Measurements from ENCODE around the gene PITPNM3.

PITPNM3 gene

GRCh38 chr17:6525731-6526130 is 30.6 kb downstream of the PITPNM3 start:
- DNase-seq (ENCODE audit: low spot score), result no peak

DNA sequence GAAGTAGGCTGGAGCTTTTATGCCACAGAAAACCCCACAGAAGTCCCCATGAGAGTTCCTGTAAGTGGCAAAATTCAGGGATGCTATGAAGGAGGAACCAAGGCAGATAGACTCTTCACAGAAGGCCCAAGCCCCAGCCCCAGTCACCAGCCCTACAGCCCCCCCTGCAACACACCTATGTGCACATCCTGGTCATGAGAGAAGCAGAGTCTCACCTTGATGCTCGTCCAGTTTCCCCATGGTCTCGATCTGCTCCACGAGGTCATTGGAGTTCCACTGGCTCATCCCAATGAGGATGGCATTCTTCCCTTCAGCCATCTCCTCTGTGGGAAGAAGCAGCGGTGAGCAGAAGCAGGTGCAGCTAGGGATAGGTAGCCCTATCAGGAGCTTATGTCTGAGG is 31.2 kb downstream of the PITPNM3 start:
- no peak for DNase-seq (ENCODE audit: low spot score)

DNA sequence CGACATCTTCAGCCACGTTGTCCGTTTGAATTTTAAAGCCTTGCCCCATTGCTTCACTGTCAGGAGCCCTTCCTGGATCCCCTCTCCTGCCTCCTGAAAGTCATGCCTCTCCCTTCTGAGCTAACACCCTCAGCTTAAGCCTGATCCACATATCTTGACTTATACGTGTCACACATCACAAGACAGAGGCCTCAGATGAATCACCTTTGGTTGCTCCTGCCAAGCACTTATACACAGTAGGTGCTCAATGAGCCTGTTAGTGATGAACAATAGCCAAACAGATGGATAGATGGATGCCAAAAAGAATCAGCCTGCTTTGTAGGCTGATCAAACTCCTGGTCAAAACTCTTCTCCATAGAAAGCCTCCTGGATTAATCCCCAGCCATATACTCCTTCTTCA is 31.8 kb downstream of the PITPNM3 start:
- no peak for DNase-seq (ENCODE audit: low spot score)

GRCh38 chr17:6523809-6524355 is 32.5 kb downstream of the PITPNM3 start:
- DNase-seq (ENCODE audit: low spot score), result no peak

DNA sequence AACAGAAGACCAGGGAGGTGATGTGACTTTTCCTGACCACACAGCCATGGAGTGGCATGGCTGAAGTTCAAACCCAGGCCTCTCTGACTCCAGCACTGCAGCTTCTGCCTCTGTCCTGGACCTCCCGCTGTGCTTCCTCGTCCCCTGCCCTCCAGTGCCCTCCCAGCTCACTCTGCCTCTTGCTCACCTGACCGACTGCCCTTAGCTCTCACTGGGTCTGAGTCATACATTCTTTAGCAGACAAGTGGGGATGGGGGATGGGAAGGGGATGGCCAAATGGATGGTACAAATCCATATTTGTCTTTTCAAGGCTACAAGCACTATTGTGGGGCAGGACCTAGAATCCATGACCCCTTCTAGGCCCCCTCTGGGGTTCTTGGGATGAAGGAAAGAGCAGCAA is 33.0 kb downstream of the PITPNM3 start:
- DNase-seq (ENCODE audit: low spot score), result no peak

- no peak for DNase-seq (ENCODE audit: low spot score)
These were observed 34.8 kb downstream of the PITPNM3 start for GRCh38 chr17:6521586-6521985.

DNA sequence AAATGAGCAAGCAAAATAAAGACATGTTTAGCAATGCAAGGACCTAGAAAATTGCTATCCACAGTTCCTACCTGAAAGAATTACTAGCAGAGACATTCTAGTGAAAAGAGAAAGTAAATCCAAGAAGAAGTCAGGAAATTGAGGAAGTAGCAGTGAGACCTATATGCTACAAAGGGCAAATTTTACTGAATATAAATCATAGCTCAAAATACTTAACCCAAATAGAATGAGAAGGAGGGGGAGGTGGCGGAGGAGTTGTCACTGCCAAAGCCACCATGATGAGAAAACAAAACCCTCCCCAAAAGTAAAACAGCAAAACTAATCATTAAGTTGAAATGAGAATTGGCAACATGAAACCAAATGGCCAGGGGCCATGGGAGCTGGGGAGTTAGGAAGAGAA is 39.3 kb downstream of the PITPNM3 start:
- no peak for DNase-seq (ENCODE audit: low spot score)

GRCh38 chr17:6514371-6514770 is 42.0 kb downstream of the PITPNM3 start:
- DNase-seq (ENCODE audit: low spot score), result no peak

DNA sequence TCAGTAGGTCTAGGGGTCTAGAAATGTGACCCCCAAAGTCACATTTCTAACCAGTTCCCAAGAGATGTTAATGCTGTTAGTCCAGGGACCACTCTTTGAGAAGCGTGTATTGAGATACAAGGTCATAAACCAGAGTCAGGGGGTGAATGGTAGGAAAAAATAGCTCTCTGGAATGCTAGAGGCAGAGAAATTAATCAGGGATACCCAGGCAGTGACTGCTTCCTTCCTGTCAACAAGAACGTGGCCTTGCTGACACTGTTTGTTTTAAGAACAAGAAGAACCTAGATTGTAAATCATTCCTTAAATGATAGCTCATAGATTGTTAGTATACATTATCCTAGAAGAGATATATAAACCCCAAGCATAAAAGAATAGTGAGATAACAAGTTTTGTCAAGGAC is 43.8 kb downstream of the PITPNM3 start:
- DNase-seq (ENCODE audit: low spot score), result no peak

DNA sequence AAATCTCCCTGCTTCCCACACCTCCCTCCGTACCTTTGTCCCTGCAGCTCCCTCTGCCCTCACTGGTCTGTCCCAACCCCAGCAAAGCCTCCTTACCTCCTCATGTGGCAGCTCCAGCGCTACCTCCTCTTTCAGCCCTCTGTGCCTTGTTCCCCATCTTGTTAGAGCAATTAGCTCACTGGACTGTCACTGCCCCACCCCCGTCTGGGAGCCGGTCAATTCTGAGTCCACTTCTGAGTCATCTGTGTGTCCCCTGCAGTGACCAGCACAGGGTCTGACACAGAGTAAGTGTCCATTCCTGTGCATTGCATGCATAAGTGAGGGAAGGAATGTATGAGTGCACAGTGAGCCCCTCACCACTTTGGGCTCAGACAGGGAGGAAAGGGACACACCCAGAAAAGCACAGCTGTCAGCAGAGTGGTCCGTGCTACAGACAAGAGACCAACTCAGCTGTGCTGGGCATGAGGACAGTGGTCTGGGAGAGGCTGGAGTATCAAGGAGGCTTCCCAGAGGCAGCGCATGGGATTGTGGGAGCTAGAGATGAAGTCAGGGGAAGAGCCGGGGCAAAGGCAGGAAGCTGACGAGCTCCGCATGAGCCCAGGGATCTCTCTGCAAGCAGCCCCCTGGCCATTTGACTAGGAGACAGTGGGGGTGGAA is 45.9 kb downstream of the PITPNM3 start:
- DNase-seq (ENCODE audit: low spot score), result no peak

DNA sequence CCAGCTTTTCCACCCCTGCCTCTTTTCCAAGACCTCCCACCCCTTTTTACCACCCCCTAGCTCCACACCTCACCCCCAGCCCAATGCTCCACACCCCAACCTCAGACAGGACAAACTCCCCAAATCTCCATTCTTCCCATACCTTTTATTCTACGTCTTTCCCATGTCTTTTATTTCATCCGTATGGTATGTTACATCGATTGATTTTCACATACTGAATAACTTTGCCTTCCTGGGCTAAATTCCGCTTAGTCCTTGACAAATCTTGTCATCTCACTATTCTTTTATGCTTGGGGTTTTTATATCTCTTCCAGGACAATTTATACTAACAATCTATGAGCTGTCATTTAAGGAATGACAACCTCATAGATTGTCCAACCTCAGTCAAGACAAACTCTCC is 46.4 kb downstream of the PITPNM3 start:
- no peak for DNase-seq (ENCODE audit: low spot score)

- DNase-seq (ENCODE audit: low spot score), result no peak
These were observed 47.2 kb downstream of the PITPNM3 start for GRCh38 chr17:6509031-6509771.

GRCh38 chr17:6508519-6509030 is 47.8 kb downstream of the PITPNM3 start:
- DNase-seq (ENCODE audit: low spot score), result no peak

DNA sequence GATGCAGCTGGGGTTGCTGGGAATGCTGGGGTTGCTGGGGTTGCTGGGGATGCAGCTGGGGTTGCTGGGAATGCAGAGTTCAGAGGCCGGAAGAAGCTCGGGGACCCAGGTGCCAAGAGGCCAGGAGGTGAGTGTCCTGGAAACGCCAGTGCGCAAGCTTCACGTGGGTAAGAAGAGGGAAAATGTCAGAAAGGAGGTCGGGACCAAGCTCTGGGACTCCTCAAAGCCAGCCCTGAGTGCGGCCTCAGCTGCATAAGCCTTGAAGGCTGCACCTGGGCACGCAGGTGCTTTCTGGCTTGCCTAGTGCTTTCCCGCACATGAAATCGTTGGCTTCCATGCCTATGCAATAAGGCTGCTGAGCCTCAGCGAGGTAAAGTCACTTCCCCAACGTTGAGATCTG is 48.3 kb downstream of the PITPNM3 start:
- no peak for DNase-seq (ENCODE audit: low spot score)

DNA sequence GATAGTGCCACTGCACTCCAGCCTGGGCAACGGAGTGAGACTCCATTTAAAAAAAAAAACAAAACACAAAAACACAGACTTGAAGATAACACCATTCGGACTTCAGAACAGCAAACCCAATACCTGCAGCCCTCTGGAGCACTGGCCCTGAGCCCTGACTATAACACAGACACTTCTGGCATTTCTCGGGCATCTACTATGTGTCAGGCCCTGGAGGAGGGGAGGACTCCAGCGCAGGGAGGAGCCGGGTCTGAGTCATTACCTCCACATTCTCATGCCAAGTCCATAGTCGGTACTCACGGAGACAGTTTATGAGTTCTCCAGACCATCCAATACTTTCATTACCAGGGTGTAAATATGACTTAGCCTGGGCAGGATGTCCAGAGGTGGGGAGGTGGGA is 48.8 kb downstream of the PITPNM3 start:
- no peak for DNase-seq (ENCODE audit: low spot score)

DNA sequence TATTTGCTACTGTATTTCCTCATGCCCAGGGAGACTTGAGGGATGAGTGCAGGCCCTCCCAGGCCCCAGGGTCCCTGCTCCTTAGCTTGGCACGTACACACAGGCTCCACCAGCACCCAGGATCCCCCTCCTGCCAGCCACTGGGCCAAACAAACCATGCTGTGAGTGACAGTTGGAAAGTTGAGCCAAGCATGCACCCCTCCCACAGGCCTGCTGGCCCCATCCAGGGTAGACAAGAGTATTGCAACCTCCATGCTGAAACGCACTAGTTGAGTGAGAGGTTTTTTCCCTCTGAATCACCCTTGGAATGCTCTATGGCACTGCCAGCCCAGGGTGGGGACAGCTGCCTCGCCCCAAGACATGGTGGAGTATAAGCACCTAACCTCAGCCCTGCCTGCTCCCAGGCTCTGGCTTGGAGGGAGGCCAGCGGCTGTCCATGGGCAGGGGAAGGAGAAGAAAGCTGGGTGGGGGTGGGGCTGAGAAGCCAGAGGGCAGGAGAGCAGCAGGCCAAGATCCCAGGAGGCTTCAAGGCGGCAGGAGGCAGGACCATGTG is 49.6 kb downstream of the PITPNM3 start:
- no peak for DNase-seq (ENCODE audit: low spot score)

GRCh38 chr17:6505425-6506142 is 50.8 kb downstream of the PITPNM3 start:
- no peak for DNase-seq (ENCODE audit: low spot score)

DNA sequence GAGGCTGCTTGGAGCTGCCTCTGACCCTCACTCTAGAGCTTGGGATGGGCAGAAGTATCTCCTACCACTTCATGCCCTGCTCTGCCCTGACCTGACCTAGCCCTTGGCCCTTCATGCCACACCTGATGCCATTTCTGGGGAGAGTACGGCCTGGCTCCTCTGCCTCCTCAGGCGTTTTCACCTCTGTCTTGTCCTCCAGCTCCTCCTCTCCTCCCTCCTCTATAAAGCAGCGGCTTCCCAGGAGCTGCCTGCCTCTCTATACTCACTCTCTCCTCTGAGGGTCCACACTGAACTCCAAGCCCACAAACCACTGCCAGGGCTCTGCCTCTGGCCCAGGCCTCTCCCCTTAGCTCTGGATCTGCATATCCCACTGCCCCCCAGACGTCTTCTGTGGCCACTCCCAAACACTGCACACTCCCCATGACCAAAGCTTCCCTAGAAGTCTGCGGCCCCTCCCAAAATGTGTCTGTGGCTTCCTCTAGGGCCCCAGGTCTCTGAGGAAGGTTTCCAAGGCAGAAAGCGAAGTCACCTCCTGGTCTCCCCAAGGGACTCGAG is 52.6 kb downstream of the PITPNM3 start:
- no peak for DNase-seq (ENCODE audit: low spot score)

GRCh38 chr17:6502871-6503509 is 53.4 kb downstream of the PITPNM3 start:
- DNase-seq (ENCODE audit: low spot score), result no peak

DNA sequence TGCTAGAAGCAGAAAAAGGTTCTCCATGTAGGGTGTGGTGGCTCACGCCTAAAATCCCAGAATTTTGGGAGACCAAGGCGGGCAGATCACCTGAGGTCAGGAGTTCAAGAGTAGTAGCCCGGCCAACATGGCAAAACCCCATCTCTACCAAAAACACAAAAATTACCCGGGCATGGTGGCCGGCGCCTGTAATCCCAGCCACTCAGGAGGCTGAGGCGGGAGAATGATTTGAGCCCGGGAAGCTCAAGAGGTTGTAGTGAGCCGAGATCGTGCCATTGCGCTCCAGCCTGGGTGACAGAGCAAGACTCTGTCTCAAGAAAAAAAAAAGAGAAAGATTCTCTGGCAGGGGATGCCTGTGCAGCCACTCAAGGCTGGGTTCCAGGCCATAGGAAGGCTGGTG is 54.2 kb downstream of the PITPNM3 start:
- DNase-seq (ENCODE audit: low spot score), result no peak

DNA sequence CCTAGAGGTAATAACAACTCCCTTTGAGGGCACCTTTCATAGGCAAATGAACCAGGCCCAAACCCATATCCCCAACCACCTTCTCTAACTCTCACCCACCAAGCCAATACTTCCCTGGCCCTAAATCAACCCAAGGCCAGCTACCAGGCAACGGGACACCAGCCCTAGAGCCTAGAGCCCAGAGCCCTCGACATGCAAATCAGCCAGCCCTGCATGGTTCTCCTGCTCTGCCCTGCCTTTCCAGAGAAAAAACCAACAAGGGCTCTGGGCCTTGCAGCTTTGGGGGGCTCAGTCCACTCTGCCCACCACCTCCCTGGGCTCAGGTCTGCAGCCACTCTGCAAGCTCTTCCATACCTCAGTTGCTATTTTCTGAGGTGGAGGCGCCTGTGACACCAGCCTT is 55.0 kb downstream of the PITPNM3 start:
- DNase-seq (ENCODE audit: low spot score), result no peak
